Liver (tissue), 9 donors: ENCODE measurements around the gene HOPX. TPM values are rescaled to one million over a fixed set of nuclear protein-coding genes. Genes with fewer than 3 reads are reported as not detected.

Experiments used
- DNase-seq: peaks from one replicate; pipeline ENCODE4 v3.0.0-alpha.2; 2017; ENCODE audit warnings: low spot score
- H3K27ac ChIP-seq, 2 donors: one replicate each; pipeline ENCODE4 v1.7.0; 2013; ENCODE audit warnings: inconsistent platforms in 2 of 2, low read length in 2 of 2, control low read depth in 1 of 2, low read depth in 1 of 2, mild to moderate bottlenecking in 1 of 2
- H3K27me3 ChIP-seq, 4 donors: one replicate each; pipeline versions ENCODE4 v1.6.1 to v1.7.0; 2013; ENCODE audit warnings: low read length in 3 of 4, inconsistent platforms in 1 of 4, mild to moderate bottlenecking in 1 of 4, moderate library complexity in 1 of 4; ENCODE audit not compliant: control insufficient read depth in 4 of 4, insufficient read depth in 4 of 4
- H3K36me3 ChIP-seq, 4 donors: one replicate each; pipeline versions ENCODE4 v1.6.1 to v1.7.0; 2013; ENCODE audit warnings: low read length in 3 of 4, mild to moderate bottlenecking in 3 of 4, low read depth in 1 of 4, moderate library complexity in 1 of 4; ENCODE audit not compliant: control insufficient read depth in 4 of 4, insufficient read depth in 3 of 4
- H3K4me1 ChIP-seq, 4 donors: one replicate each; pipeline versions ENCODE4 v1.6.1 to v1.7.0; 2013; ENCODE audit warnings: low read length in 3 of 4, mild to moderate bottlenecking in 3 of 4, moderate library complexity in 1 of 4; ENCODE audit not compliant: control insufficient read depth in 4 of 4, insufficient read depth in 4 of 4
- H3K4me3 ChIP-seq, 3 donors: one replicate each; pipeline versions ENCODE4 v1.6.1 to v1.7.0; 2013; ENCODE audit warnings: low read length in 3 of 3, control low read depth in 1 of 3, low read depth in 1 of 3, mild to moderate bottlenecking in 1 of 3
- H3K9ac ChIP-seq, 2 donors: one replicate each; pipeline ENCODE4 v1.7.0; 2013; ENCODE audit warnings: low read length in 2 of 2, mild to moderate bottlenecking in 2 of 2, moderate library complexity in 2 of 2, control low read depth in 1 of 2, low read depth in 1 of 2
- H3K9me3 ChIP-seq, 4 donors: one replicate each; pipeline versions ENCODE4 v1.6.1 to v1.7.0; 2013; ENCODE audit warnings: low read length in 3 of 4; ENCODE audit not compliant: control insufficient read depth in 4 of 4
- ATF3 ChIP-seq: IDR thresholded peaks from 2 replicates; pipeline ENCODE4 v1.6.1; 2016; ENCODE audit warnings: antibody characterized with exemption
- CTCF ChIP-seq: fragments of 150-350 bp; IDR thresholded peaks from 2 replicates; pipeline ENCODE4 v1.5.1; 2017; ENCODE audit warnings: improper control_type of control experiment, low read depth, low read length; ENCODE audit not compliant: missing input control
- EGR1 ChIP-seq, 2 donors: IDR thresholded peaks; 2 replicates each; pipeline ENCODE4 v1.6.1; 2016 to 2018; ENCODE audit warnings: antibody characterized with exemption in 2 of 2, low read depth in 2 of 2
- FOXA1 ChIP-seq: IDR thresholded peaks from 2 replicates; pipeline ENCODE4 v1.6.1; 2016; ENCODE audit warnings: antibody characterized with exemption
- FOXA2 ChIP-seq: IDR thresholded peaks from 2 replicates; pipeline ENCODE4 v1.6.1; 2016; ENCODE audit warnings: antibody characterized with exemption
- GABPA ChIP-seq, 2 donors: IDR thresholded peaks in 1 of 2; conservative IDR thresholded peaks in 1 of 2; 2 replicates each; pipeline ENCODE4 v1.6.1; 2016; ENCODE audit warnings: antibody characterized with exemption in 2 of 2, mild to moderate bottlenecking in 1 of 2, moderate library complexity in 1 of 2
- HNF4A ChIP-seq, 2 donors: conservative IDR thresholded peaks; 2 replicates each; pipeline ENCODE4 v1.6.1; 2016; ENCODE audit warnings: antibody characterized with exemption in 2 of 2, mild to moderate bottlenecking in 2 of 2
- JUND ChIP-seq, 2 donors: IDR thresholded peaks; 2 replicates each; pipeline ENCODE4 v1.6.1; 2016; ENCODE audit warnings: antibody characterized with exemption in 2 of 2
- MAX ChIP-seq: IDR thresholded peaks from 2 replicates; pipeline ENCODE4 v1.6.1; 2016; ENCODE audit warnings: antibody characterized with exemption
- NR2F2 ChIP-seq: IDR thresholded peaks from 2 replicates; pipeline ENCODE4 v1.6.1; 2016; ENCODE audit warnings: antibody characterized with exemption
- RAD21 ChIP-seq, 2 donors: IDR thresholded peaks; 2 replicates each; pipeline ENCODE4 v1.6.1; 2016; ENCODE audit warnings: antibody characterized with exemption in 2 of 2, mild to moderate bottlenecking in 2 of 2
- REST ChIP-seq: IDR thresholded peaks from 2 replicates; pipeline ENCODE4 v1.6.1; 2016; ENCODE audit warnings: antibody characterized with exemption, mild to moderate bottlenecking
- SP1 ChIP-seq: IDR thresholded peaks from 2 replicates; pipeline ENCODE4 v1.6.1; 2018; ENCODE audit warnings: antibody characterized with exemption, mild to moderate bottlenecking
- TAF1 ChIP-seq: conservative IDR thresholded peaks from 2 replicates; pipeline ENCODE4 v1.6.1; 2016; ENCODE audit warnings: antibody characterized with exemption, mild to moderate bottlenecking
- YY1 ChIP-seq: IDR thresholded peaks from 2 replicates; pipeline ENCODE4 v1.6.1; 2016; ENCODE audit warnings: antibody characterized with exemption, mild to moderate bottlenecking
- ZBTB33 ChIP-seq: IDR thresholded peaks from 2 replicates; pipeline ENCODE4 v1.6.1; 2016; ENCODE audit warnings: antibody characterized with exemption
- WGBS: extraction: QIAGEN DNeasy Blood & Tissue Kit; methylation state at CpG from one replicate; pipeline ENCODE4 v1.1.7; 2013; 5-methylcytosine and 5-hydroxymethylcytosine counted together
- polyA plus RNA-seq, 2 donors: library from polyadenylated mRNA; stranded (reverse) in 1 of 2; unstranded in 1 of 2; fragments of 200-250 nt in 1 of 2; fragments of >200 nt in 1 of 2; fragmentation: Nextera tagmentation in 1 of 2; extraction: Ambion mirVana in 1 of 2; gene quantifications; one replicate each; pipeline versions ENCODE4 v1.2.1 to v1.2.3, GENCODE V29; 2013 to 2015
- total RNA-seq, 2 donors: library from RNA; depleted of rRNA; stranded (reverse); fragments of >200 nt; gene quantifications; one replicate each; pipeline ENCODE4 v1.2.3, GENCODE V29; 2014
- donor health status: healthy.
- donor health status: healthy.
- donor health status: healthy.
- donor health status: healthy.
- donor health status: healthy.

HOPX gene
- total RNA-seq (1 to 10 TPM in 1 of 2 donors, under 1 TPM in 1; 0.67 to 2.4 TPM), polyA plus RNA-seq (under 1 TPM; 0.40 to 0.60 TPM)

- H3K4me1 ChIP-seq = no peaks in the 10 kb centered on the region
- TF ChIP-seq CTCF (no peak), ATF3 (no peak), EGR1 (IDR thresholded peaks at IDR 0.05; ENCODE audit: low read depth in 2 of 2) (no peak), FOXA2 (no peak), HNF4A (conservative IDR thresholded peaks at IDR 0.05) (no peak), REST (no peak), GABPA (IDR thresholded peaks at IDR 0.05 in 1 of 2, conservative IDR thresholded peaks at IDR 0.05 in 1 of 2) (no peak), JUND (IDR thresholded peaks at IDR 0.05) (no peak), YY1 (no peak), ZBTB33 (no peak), SP1 (no peak), FOXA1 (no peak), TAF1 (no peak), NR2F2 (no peak), RAD21 (IDR thresholded peaks at IDR 0.05) (no peak)
- H3K9me3 ChIP-seq = no peaks in the 10 kb centered on the region
- H3K27ac ChIP-seq = no peak within 1 kb of the TSS
- H3K36me3 ChIP-seq = no peaks in the 10 kb centered on the region
- no peak within 1 kb of the TSS for H3K9ac ChIP-seq
- H3K27me3 ChIP-seq = peaks cover 0 to 8% (median 0%) of the 10 kb centered on the region in 4 donors
- DNase-seq = no peak
- H3K4me3 ChIP-seq = no peak within 1 kb of the TSS
- 16% methylated on average over 18 of the region's 18 CpGs for WGBS
Measured at GRCh38 chr4:56681158-56681852, at the start of gene HOPX. Gene HOPX, minus strand, starts transcription at chr4:56681296. Its CDS starts 23,480 bp downstream, at chr4:56657816.

- DNase-seq = no peak
- H3K4me1 ChIP-seq = no peaks in the 10 kb centered on the region
- H3K9me3 ChIP-seq = no peaks in the 10 kb centered on the region
- H3K27ac ChIP-seq = no peak overlapping the region
- WGBS = 85% methylated on average over 5 of the region's 5 CpGs
- no peaks in the 10 kb centered on the region for H3K27me3 ChIP-seq
- H3K36me3 ChIP-seq = no peaks in the 10 kb centered on the region
- no peak overlapping the region for H3K9ac ChIP-seq
- H3K4me3 ChIP-seq = no peak overlapping the region
- TF ChIP-seq MAX = no peak
- TF ChIP-seq REST = no peak
- TF ChIP-seq NR2F2 = no peak
- TF ChIP-seq FOXA2 = no peak
- TF ChIP-seq CTCF = no peak
- no peak for TF ChIP-seq EGR1 (IDR thresholded peaks at IDR 0.05; ENCODE audit: low read depth in 2 of 2)
- TF ChIP-seq SP1 = no peak
- no peak for TF ChIP-seq YY1
Measured at GRCh38 chr4:56730097-56730496, 49.0 kb upstream of the HOPX start.
